MM.1S (cell line): Measurements from ENCODE around the gene ZDHHC12.

Experiments
- DNase-seq: peaks from one replicate; pipeline ENCODE4 v3.0.0-alpha.2; 2015
- H2AFZ ChIP-seq: fragments of 300-600 bp; sonication (generic); 2 replicates; pipeline ENCODE4 v1.6.0; 2016; ENCODE audit warnings: antibody characterized with exemption, low read length
- H3F3A ChIP-seq: fragments of 300-600 bp; sonication (generic); 2 replicates; pipeline ENCODE4 v1.6.1; 2016; ENCODE audit warnings: mild to moderate bottlenecking, antibody characterized with exemption, low read length, moderate library complexity, mixed read lengths; ENCODE audit not compliant: insufficient read depth
- H3K27ac ChIP-seq: fragments of 300-600 bp; sonication (generic); 2 replicates; pipeline ENCODE4 v1.5.1; 2016; ENCODE audit warnings: mild to moderate bottlenecking, low read length
- H3K27me3 ChIP-seq: fragments of 300-600 bp; sonication (generic); replicated peaks from 2 replicates; pipeline ENCODE4 v1.6.0; 2016; ENCODE audit warnings: low read length; ENCODE audit not compliant: insufficient read depth
- H3K36me3 ChIP-seq: fragments of 300-600 bp; sonication (generic); replicated peaks from 2 replicates; pipeline ENCODE4 v1.6.1; 2016; ENCODE audit warnings: mild to moderate bottlenecking, low read length, mixed read lengths; ENCODE audit not compliant: insufficient read depth
- H3K4me1 ChIP-seq: fragments of 300-600 bp; sonication (generic); 2 replicates; pipeline ENCODE4 v1.6.1; 2016; ENCODE audit warnings: low read length, mixed read lengths
- H3K4me2 ChIP-seq: fragments of 300-600 bp; sonication (generic); 2 replicates; pipeline ENCODE4 v1.6.0; 2016; ENCODE audit warnings: low read depth, low read length
- H3K4me3 ChIP-seq: fragments of 300-600 bp; sonication (generic); 2 replicates; pipeline ENCODE4 v1.5.1; 2016; ENCODE audit warnings: low read length, mixed read lengths
- H3K79me2 ChIP-seq: fragments of 300-600 bp; sonication (generic); 2 replicates; pipeline ENCODE4 v1.6.1; 2016; ENCODE audit warnings: mixed run types, low read length, mixed read lengths
- H3K9ac ChIP-seq: fragments of 300-600 bp; sonication (generic); 2 replicates; pipeline ENCODE4 v1.6.1; 2016; ENCODE audit warnings: low read length, mixed read lengths
- H3K9me2 ChIP-seq: fragments of 300-600 bp; sonication (generic); replicated peaks from 2 replicates; pipeline ENCODE4 v1.6.1; 2016; ENCODE audit warnings: mild to moderate bottlenecking, low read length, mixed read lengths; ENCODE audit not compliant: insufficient read depth
- H3K9me3 ChIP-seq: fragments of 300-600 bp; sonication (generic); replicated peaks from 2 replicates; pipeline ENCODE4 v1.6.1; 2016; ENCODE audit warnings: mild to moderate bottlenecking, low read length, mixed read lengths; ENCODE audit not compliant: insufficient read depth
- H4K20me1 ChIP-seq: fragments of 300-600 bp; sonication (generic); 2 replicates; pipeline ENCODE4 v1.6.1; 2016; ENCODE audit warnings: mild to moderate bottlenecking, low read length, moderate library complexity, mixed read lengths; ENCODE audit not compliant: insufficient read depth
- EZH2 ChIP-seq: fragments of 300-600 bp; sonication (generic); optimal IDR thresholded peaks from 2 replicates; pipeline ENCODE3; 2017; ENCODE audit warnings: low read depth, mild to moderate bottlenecking, antibody characterized with exemption, low read length, mixed read lengths
- EZH2phosphoT487 ChIP-seq: fragments of 300-600 bp; sonication (generic); IDR thresholded peaks from 2 replicates; pipeline ENCODE4 v1.6.1; 2018; ENCODE audit warnings: antibody characterized with exemption, low read length
- TF ChIP-seq, protein P1 (sequence below): fragments of 300-600 bp; sonication (generic); IDR thresholded peaks from 2 replicates; pipeline ENCODE4 v1.5.1; 2016; ENCODE audit warnings: antibody characterized with exemption, low read length, mixed read lengths

ZDHHC12 gene

DNA sequence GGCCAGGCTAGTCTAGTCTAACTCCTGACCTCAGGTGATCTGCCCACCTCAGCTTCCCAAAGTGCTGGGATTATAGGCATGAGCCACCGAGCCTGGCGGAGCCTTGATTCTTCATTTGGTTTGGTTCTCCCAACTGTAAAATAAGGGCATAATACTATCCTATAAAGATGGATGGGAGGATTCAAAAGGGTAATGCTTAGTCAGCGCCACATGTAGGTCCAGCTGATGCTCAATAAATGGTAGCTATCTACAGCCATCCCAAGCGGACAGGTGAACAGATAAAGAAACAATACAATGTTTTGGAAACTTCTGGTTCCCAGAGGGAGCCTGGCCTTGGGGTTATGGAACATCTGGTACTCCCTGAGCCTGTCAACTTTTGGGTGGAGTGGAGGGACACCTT lies 48.5 kb downstream of the ZDHHC12 start:
- Histone ChIP-seq H3K9me3 (no peaks in the 10 kb centered on the region), H2AFZ (no peak overlapping the region), H4K20me1 (no peaks in the 10 kb centered on the region), H3K36me3 (no peaks in the 10 kb centered on the region), H3K79me2 (no peaks in the 10 kb centered on the region), H3F3A (no peaks in the 10 kb centered on the region), H3K9me2 (no peaks in the 10 kb centered on the region), H3K9ac (no peak overlapping the region), H3K27me3 (no peaks in the 10 kb centered on the region), H3K4me3 (no peak overlapping the region), H3K4me2 (no peak overlapping the region), H3K4me1 (no peaks in the 10 kb centered on the region), H3K27ac (no peak overlapping the region)
- TF ChIP-seq EZH2: no peak
- TF ChIP-seq, protein P1, sequence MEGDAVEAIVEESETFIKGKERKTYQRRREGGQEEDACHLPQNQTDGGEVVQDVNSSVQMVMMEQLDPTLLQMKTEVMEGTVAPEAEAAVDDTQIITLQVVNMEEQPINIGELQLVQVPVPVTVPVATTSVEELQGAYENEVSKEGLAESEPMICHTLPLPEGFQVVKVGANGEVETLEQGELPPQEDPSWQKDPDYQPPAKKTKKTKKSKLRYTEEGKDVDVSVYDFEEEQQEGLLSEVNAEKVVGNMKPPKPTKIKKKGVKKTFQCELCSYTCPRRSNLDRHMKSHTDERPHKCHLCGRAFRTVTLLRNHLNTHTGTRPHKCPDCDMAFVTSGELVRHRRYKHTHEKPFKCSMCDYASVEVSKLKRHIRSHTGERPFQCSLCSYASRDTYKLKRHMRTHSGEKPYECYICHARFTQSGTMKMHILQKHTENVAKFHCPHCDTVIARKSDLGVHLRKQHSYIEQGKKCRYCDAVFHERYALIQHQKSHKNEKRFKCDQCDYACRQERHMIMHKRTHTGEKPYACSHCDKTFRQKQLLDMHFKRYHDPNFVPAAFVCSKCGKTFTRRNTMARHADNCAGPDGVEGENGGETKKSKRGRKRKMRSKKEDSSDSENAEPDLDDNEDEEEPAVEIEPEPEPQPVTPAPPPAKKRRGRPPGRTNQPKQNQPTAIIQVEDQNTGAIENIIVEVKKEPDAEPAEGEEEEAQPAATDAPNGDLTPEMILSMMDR: no peak
- TF ChIP-seq EZH2phosphoT487: no peak
- DNase-seq: no peak
